ENCODE data around the gene BICRA. TPM values are rescaled to one million over a fixed set of nuclear protein-coding genes. Genes with fewer than 3 reads are reported as not detected.

Gene BICRA
- total RNA-seq, 1 experiment from 2014 or later: 34.3 TPM

GRCh38 chr19:47641891-47642485 is 33.1 kb downstream of the BICRA start:
- Mint-ChIP-seq H3K27me3 (ENCODE audit: insufficient read depth, unreplicated experiment) (no peaks in the 10 kb centered on the region), H3K27ac (ENCODE audit: unreplicated experiment) (no peak overlapping the region), H3K4me3 (ENCODE audit: unreplicated experiment) (no peak overlapping the region), H3K36me3 (ENCODE audit: insufficient read depth, unreplicated experiment) (peaks cover 70% of the 10 kb centered on the region), H3K9me3 (ENCODE audit: unreplicated experiment) (no peaks in the 10 kb centered on the region), H3K4me1 (ENCODE audit: low read depth, unreplicated experiment) (peaks cover 41% of the 10 kb centered on the region)
- CTCF ChIA-PET: no interaction called here
- intact Hi-C loops (cut with micrococcal nuclease; ENCODE audit: unreplicated experiment): no loop called here
- Histone ChIP-seq H3K27me3 (replicated peaks; ENCODE audit: control insufficient read depth, insufficient read depth, low read length) (no peaks in the 10 kb centered on the region), H3K9me3 (0 out of 2 replicates have a peak, but pooled peaks cover 8% of the 10 kb centered on the region), H3K4me3 (ENCODE audit: low read depth, low read length) (no peak overlapping the region), H3K36me3 (ENCODE audit: control insufficient read depth, insufficient read depth, low read length) (no peaks in the 10 kb centered on the region), H3K4me1 (peaks cover 48% of the 10 kb centered on the region)
- no TSS peak for BruUV-seq (replicated peaks)
- TF ChIP-seq, protein P1, sequence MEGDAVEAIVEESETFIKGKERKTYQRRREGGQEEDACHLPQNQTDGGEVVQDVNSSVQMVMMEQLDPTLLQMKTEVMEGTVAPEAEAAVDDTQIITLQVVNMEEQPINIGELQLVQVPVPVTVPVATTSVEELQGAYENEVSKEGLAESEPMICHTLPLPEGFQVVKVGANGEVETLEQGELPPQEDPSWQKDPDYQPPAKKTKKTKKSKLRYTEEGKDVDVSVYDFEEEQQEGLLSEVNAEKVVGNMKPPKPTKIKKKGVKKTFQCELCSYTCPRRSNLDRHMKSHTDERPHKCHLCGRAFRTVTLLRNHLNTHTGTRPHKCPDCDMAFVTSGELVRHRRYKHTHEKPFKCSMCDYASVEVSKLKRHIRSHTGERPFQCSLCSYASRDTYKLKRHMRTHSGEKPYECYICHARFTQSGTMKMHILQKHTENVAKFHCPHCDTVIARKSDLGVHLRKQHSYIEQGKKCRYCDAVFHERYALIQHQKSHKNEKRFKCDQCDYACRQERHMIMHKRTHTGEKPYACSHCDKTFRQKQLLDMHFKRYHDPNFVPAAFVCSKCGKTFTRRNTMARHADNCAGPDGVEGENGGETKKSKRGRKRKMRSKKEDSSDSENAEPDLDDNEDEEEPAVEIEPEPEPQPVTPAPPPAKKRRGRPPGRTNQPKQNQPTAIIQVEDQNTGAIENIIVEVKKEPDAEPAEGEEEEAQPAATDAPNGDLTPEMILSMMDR (IDR thresholded peaks at IDR 0.05; ENCODE audit: insufficient read depth in 1 of 2, low read depth in 1 of 2, low read length in 1 of 2, severe bottlenecking in 1 of 2, unreplicated experiment in 1 of 2): no peak
- DNase-seq: no peak
- POLR2A ChIA-PET: no interaction called here

DNA sequence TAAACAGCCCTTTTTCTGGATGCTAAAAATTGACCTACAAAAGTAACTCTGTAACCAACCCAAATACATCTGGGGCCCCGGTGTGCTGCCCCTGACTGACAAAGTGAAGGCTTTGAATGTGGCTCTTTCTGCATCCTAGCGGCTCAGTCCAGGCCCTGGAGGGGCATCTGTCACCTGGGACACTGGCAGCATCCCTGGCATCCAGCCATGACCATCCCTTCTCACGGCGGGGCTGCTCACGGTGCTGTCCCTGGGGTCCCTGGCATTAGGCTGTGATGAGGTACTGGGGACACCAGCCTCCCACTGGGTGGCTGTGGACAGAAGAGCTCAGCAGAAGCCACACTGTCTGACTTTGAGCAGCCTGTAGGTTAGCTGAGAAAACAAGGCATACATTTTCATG is 34.3 kb downstream of the BICRA start:
- H3K4me1 Mint-ChIP-seq (ENCODE audit: low read depth, unreplicated experiment): peaks cover 42% of the 10 kb centered on the region
- BruUV-seq (replicated peaks): no TSS peak
- no peak overlapping the region for H3K4me3 Mint-ChIP-seq (ENCODE audit: unreplicated experiment)
- peak overlapping the region; percentile 99 for H3K27ac Mint-ChIP-seq (ENCODE audit: unreplicated experiment)
- Histone ChIP-seq H3K9me3 (0 out of 2 replicates have a peak, but pooled peaks cover 8% of the 10 kb centered on the region), H3K4me1 (peaks cover 46% of the 10 kb centered on the region), H3K27me3 (replicated peaks; ENCODE audit: control insufficient read depth, insufficient read depth, low read length) (no peaks in the 10 kb centered on the region), H3K4me3 (ENCODE audit: low read depth, low read length) (no peak overlapping the region), H3K36me3 (ENCODE audit: control insufficient read depth, insufficient read depth, low read length) (no peaks in the 10 kb centered on the region)
- intact Hi-C loops (cut with micrococcal nuclease; ENCODE audit: unreplicated experiment): no loop called here
- no peaks in the 10 kb centered on the region for H3K9me3 Mint-ChIP-seq (ENCODE audit: unreplicated experiment)
- POLR2A ChIA-PET: no interaction called here
- TF ChIP-seq, protein P1 (IDR thresholded peaks at IDR 0.05; ENCODE audit: insufficient read depth in 1 of 2, low read depth in 1 of 2, low read length in 1 of 2, severe bottlenecking in 1 of 2, unreplicated experiment in 1 of 2): no peak
- DNase-seq: no peak
- peaks cover 73% of the 10 kb centered on the region for H3K36me3 Mint-ChIP-seq (ENCODE audit: insufficient read depth, unreplicated experiment)
- CTCF ChIA-PET: no interaction called here
- H3K27me3 Mint-ChIP-seq (ENCODE audit: insufficient read depth, unreplicated experiment): no peaks in the 10 kb centered on the region

DNA sequence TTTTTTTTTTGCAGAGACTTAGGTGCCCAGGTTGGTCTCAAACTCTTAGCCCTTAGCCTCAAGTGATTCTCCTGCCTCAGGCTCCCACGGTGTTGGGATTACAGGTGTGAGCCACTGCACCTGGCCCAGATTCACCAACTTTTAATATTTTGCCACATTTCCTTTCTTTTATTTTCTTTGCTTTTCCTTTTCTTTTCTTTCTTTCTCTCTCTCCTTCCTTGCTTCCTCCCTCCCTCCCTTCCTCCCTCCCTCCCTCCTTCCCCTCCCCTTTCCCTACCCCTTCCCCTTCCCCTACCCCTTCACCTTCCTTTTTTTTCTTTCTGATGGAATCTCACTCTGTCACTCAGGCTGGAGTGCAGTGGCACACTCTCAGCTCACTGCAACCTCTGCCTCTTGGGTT is 35.3 kb downstream of the BICRA start:
- Mint-ChIP-seq H3K4me1 (ENCODE audit: low read depth, unreplicated experiment) (peaks cover 39% of the 10 kb centered on the region), H3K9me3 (ENCODE audit: unreplicated experiment) (no peaks in the 10 kb centered on the region), H3K36me3 (ENCODE audit: insufficient read depth, unreplicated experiment) (peaks cover 71% of the 10 kb centered on the region), H3K27ac (ENCODE audit: unreplicated experiment) (peak overlapping the region; percentile 99), H3K27me3 (ENCODE audit: insufficient read depth, unreplicated experiment) (no peaks in the 10 kb centered on the region), H3K4me3 (ENCODE audit: unreplicated experiment) (no peak overlapping the region)
- Histone ChIP-seq H3K4me1 (peaks cover 53% of the 10 kb centered on the region), H3K9me3 (peaks cover 13% of the 10 kb centered on the region; the same call in 1 of the 2 replicates), H3K36me3 (ENCODE audit: control insufficient read depth, insufficient read depth, low read length) (no peaks in the 10 kb centered on the region), H3K4me3 (ENCODE audit: low read depth, low read length) (no peak overlapping the region), H3K27me3 (replicated peaks; ENCODE audit: control insufficient read depth, insufficient read depth, low read length) (no peaks in the 10 kb centered on the region)
- BruUV-seq (replicated peaks): no TSS peak
- TF ChIP-seq, protein P1 (IDR thresholded peaks at IDR 0.05; ENCODE audit: insufficient read depth in 1 of 2, low read depth in 1 of 2, low read length in 1 of 2, severe bottlenecking in 1 of 2, unreplicated experiment in 1 of 2): no peak
- intact Hi-C loops (cut with micrococcal nuclease; ENCODE audit: unreplicated experiment): no loop called here
- DNase-seq: no peak
- CTCF ChIA-PET: no interaction called here
- POLR2A ChIA-PET: no interaction called here

Data from Caco-2 (cell line).